ENCODE measurements around the gene ZNF215.

DNA sequence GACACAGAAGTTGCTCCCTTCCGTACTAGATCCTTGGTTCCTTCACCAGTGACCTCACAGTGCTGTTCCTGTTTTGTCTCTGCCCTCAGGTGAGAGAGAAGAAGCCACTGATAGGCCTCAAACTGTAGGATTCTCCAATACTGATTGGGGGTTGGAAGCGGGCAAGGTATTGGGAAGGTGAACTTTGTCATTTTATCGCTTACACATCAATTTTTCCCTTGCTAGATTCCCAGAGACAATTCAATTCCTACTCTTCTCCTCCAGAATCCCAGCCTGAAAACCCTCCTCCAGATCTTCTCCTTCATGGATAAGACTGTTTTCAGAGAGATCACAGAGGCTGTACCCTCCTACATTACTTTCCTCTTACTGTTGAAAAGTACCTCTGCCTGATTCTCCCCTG is 14.8 kb upstream of the ZNF215 start:
- TF ChIP-seq, protein P1, sequence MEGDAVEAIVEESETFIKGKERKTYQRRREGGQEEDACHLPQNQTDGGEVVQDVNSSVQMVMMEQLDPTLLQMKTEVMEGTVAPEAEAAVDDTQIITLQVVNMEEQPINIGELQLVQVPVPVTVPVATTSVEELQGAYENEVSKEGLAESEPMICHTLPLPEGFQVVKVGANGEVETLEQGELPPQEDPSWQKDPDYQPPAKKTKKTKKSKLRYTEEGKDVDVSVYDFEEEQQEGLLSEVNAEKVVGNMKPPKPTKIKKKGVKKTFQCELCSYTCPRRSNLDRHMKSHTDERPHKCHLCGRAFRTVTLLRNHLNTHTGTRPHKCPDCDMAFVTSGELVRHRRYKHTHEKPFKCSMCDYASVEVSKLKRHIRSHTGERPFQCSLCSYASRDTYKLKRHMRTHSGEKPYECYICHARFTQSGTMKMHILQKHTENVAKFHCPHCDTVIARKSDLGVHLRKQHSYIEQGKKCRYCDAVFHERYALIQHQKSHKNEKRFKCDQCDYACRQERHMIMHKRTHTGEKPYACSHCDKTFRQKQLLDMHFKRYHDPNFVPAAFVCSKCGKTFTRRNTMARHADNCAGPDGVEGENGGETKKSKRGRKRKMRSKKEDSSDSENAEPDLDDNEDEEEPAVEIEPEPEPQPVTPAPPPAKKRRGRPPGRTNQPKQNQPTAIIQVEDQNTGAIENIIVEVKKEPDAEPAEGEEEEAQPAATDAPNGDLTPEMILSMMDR (IDR thresholded peaks at IDR 0.05; ENCODE audit: low read depth, low read length, poor library complexity, severe bottlenecking) = no peak
- TF ChIP-seq EZH2phosphoT487 (IDR thresholded peaks at IDR 0.05; ENCODE audit: borderline replicate concordance, low read length) = no peak
